GM19240 (cell line): Measurements from ENCODE around the gene NEURL1.
"Not testable (repeated sequence)": the region's sequence is repeated elsewhere in the genome, so short reads cannot be mapped to it uniquely, and the experiment has no call there.

ENCODE experiments used
- DNase-seq: peaks from one replicate; pipeline ENCODE4 v3.0.0; 2011; ENCODE audit warnings: low spot score; ENCODE audit not compliant: insufficient read length

The NEURL1 gene

DNA sequence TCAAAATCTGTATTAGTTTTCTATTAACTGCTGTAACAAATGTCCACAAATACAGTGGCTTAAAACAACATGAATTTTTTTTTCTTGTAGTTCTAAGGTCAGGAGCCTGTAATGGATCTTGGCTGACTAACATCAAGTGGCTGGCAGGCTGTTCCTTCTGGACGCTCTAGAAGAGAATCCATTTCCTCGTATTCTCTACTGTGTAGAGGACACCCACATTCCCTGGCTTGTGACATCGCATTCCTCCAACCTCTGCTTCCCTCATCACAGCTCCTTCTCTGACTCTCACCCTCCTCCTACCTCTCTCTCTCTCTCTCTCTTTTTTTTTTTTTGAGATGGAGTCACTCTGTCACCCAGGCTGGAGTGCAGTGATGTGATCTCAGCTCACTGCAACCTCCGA is 30.0 kb upstream of the NEURL1 start:
- no peak for DNase-seq

DNA sequence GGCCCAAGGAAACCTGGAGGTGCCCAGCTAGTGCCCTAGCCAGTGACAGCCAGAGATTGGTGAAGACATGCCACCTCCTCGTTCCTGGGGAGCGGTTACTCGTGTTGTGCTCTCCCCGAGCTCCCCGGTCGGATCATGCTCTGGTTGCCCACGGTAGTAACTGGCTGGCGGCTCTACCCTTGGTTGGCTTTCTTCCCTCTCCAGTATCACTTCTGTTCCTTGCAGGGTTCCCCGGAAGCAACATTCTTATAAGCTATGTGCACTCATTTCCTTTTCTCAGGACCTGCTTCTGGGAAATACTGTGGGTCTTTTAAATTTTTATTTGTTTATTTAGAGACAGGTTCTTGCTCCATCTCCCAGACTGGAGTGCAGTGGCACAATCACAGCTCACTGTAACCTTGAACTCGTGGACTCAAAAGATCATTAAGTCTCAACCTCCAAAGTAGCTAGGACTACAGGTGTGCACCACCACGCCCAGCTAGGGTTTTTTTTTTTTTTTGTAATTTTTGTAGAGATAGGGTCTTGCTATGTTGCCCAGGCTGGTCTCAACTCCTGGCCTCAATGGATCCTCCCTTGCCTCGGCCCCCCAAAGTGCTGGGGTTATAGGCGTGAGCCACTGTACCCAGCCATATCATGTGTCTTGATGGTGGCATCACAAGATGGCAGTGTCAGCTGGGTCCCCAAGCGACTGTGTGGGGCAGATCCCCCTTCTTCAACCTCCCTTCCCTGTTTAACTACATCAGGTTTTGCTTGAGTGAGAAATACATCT is 27.9 kb upstream of the NEURL1 start:
- no peak for DNase-seq

DNA sequence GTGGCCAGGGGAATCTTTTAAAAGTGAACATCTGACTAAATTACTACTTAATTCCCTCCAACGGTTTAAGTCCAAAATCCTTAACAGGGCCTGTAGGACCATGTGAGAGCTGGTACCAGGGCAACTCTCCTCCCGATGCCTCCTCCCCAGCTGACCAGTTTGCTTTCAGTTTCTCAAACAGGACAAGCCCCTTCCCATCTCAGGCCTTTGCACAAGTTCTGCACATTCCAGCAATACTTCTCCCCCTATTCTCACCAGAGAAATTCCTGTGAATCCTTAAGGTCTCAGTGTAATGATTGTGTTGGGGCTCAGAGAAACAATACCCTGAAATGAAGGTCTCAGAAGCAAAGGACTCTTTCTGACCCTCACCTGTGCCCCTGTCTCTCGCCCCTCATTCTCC is 26.8 kb upstream of the NEURL1 start:
- no peak for DNase-seq

DNA sequence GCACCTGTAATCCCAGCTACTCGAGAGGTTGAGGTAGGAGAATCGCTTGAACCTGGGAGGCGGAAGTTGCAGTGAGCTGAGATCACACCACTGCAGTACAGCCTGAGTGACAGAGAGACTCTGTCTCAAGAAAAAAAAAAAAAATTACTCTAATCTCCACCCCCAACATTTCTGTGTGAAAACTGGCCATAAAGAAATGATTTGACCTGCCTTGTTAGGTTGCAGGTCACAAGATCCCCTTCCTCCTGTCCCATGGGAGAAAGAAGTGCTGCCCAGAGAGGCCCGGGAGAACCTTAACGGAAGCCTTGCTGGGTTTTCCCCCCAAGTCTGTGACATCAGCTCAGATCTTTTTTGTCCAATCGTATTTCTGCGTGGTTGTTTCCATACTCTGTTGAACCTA is 26.1 kb upstream of the NEURL1 start:
- no peak for DNase-seq

DNA sequence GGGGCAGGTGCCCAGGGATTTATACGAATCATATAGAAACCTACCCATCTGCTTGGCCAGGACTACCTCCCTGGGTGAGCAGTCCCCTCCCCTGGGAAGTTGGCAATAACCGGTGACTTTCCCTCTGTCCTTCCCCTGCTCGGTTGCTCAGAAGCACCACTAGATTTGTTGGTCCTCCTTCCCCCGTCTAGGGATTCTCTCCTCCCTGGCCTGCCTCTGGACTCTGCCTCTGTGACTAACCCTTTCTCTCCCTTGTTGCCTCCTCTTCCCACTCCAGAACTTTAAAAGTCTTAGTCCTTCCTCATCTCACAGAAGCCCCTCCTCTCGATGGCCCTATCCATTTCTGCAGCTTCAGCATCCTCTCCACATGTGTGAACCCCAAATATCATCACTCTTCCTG is 24.3 kb upstream of the NEURL1 start:
- no peak for DNase-seq

DNA sequence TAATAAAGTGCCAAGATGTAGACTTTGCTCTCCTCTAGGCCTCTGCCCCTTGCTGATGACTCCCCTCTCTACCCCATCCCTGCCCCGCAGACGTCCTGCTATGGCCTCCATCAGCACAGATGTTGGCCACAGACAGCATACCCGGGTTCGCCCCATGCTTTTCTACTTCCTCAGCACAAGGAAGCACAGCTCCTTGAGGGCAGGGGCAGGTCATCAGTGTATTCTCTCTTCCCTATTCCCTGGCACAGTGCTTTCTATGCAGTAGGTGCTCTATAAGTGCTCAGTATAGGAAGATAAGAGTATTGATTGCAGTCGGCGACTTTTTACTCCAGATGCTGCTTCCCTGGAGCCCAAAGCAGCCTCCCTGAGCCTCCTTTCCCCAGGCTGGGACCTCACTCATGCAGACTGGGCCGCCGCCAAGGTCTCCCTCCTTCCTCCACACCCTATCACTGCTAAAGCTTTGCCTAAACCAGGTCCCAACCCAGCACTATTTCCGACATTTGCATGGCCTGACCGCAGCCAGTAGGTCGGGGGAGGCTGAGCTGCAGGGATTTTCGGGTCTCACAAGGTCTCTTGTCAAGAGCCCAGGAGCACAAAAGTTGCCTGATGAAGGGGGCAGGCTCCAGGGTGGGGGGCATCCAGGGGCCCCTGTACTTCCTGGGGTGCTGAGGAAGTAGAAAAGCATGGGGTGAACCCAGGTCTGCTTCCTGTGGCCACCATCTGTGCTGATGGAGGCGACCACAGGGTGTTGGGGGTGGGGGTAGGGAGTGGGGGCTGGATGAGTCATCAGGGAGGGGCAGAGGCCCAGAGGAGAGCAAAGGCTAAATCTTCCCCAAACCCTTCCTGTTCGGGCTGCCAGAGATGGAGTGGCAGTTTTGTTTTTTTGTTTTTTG is 22.5 kb upstream of the NEURL1 start:
- peak; percentile 86 for DNase-seq

DNA sequence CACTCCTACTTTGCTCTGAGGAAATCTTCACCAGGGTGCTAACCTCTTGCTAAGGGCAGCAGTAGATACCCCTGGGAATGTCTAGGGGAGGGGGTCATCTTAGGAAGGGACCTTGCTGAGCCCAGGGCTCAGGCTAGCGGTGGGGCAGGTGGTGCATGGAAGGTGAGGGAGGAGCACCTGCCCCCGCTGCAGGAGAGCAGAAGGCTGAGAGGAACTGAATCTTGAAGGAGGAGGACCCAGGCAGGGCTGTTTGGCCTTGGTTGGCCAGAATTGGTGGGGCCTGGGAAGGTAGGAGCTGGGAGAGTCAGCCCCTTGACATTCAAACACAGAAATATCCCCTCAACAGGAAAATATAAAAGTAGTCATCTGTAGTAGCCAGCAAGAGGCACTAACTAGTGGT is 21.5 kb upstream of the NEURL1 start:
- DNase-seq = no peak

DNA sequence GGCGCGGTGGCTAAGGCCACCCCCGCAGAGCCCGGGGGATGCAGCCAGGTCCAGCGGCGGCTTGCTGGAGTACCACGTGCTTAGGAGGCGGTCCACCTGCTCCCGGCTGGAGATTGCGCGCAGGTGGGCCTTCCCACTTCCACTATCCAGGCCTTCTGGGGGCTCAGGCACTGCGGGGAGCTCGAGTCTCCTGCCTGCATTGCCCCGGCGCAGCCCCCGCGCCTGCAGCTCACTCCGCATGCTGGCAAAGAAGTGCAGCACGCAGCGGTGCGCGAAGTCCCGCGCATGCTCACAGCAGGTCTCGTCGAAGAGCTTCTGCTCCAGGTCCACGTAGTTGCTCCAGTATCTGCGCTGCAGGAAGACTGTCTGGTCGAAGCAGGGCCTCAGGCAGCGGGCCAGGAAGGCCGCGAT is 20.2 kb upstream of the NEURL1 start:
- no peak for DNase-seq

DNA sequence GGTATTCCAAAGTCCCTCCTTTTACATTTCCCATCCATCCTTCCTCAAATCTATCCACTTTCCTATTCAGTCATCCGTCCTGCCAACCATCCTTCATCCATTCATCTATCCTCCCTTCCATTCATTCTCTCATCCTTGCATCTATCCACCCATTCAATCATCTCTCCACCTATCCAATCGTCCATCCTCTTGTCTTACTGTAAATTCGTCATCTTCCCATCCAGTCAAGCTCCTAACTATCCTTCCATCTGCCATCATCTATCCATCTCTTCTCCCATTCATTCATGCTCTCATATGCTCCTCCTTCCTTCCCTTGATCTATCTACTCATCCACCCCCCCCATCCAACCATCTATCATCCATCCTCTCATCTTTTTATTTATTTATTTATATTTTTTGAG is 19.4 kb upstream of the NEURL1 start:
- no peak for DNase-seq

DNA sequence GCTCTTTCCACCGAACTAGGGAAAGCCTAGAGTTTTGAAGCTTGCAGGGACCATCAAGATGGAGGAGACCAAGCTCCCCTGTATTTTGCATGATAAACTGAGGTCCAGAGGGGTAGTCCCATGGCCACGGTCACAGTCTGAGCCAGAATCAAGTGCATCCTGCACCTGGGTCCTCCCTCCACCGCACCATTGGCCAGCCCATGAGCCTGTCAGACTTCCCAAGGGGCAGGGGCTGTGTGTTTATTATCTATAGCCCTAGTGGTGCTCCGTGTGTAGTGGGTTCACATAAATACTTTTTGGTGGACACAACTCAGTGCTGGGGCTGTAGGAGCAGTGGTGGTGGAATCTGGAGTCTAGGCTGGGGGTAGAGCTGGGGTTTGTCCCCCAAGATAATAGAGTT is 18.1 kb upstream of the NEURL1 start:
- no peak for DNase-seq

DNA sequence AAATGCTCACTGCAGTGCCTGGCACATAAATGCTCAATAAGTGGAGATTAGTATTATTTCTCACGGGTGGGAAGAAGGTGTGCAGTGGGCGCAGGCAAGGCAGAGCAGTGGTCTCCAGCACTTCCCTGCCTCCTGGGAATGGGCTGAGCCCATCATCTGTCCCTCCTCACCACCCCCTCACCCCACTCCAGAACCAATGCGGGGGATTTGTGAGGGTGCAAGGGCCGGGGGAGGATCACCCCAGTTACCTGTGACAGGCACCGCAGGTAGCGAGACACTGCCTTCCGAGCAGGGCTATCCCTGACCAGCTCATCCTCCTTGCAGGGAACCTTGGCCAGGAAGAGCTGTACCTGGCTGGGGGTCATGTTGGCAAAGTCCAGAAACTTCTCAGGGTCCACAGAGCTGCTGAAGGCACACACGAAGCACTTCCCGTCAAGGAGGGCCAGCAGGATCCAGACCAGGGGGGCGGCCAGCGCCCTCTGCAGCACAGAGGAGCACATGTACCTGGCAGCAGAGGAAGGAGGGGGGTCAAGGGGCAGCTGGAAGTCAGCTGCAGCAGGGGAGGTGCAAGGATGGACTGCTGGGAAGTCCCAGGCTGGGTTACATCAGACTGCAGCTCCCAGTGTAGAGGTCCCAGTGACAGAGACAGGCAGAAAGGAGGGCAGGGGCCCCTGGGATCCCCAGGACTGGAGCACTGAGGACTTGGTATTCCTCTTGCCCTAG is 17.3 kb upstream of the NEURL1 start:
- DNase-seq = no peak

DNA sequence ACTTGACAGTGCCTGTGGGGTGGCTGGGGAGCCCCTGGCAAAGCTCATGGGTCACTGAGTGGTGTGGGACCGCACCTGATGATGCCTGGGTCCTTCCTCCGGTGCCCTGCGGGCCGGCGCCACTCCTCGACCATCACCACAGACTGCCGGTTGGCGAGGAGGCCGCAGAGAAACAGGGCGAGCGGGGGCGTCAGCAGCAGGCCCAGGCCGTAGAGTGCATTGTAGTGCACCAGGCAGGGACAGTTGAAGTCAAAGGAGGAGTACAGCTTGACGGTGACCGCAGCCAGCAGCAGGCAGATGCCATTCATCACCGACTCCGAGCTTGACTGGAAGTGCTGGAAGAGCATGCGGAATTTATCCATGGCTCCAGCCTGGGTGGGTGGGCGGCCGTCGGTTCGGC is 14.8 kb upstream of the NEURL1 start:
- no peak for DNase-seq

DNA sequence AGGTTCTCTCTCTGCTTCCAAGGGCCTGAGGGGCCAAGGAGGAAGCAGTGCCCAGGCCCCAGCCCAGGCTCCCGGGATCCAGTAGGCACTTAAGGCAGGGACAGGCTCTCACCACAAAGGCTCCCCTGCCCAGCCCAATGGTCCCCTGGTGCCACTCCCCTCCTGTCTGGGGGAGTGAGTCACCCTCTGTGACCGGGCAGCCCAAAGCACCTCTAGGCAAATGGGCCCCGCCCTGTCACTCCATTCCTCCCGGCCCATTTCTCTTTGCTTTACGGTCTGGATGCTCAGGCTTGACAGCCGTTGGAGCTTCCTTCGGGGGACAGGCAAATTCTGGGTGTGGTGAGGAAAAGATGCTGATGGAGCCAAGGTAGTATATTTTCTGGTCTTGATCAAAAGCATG is 14.4 kb upstream of the NEURL1 start, which contains the start of gene CALHM3:
Gene CALHM3 (minus strand): TSS at position 106 of the 400 bp plus-strand sequence. CDS start 208 bp downstream, outside the sequence.
- no peak for DNase-seq

DNA sequence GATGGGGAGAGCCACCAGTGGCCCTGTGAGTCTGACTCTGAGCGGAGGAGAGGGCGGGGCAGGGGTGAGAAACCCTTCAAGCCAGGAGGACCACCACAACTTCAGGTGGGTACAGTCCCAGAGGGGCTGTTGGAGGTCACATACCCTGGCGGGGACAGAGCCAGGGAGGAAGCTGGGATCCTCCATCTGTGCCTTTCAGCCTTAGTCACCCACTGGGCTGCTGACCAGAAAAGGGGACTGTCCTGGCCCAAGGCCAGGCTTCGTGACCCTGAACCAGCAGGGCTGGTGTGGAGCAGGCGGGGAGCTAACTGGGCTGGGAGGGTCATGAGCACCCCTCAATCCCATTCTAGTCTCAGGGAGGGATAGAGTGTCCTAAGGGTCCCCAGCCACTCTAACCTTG is 13.0 kb upstream of the NEURL1 start:
- no peak for DNase-seq

DNA sequence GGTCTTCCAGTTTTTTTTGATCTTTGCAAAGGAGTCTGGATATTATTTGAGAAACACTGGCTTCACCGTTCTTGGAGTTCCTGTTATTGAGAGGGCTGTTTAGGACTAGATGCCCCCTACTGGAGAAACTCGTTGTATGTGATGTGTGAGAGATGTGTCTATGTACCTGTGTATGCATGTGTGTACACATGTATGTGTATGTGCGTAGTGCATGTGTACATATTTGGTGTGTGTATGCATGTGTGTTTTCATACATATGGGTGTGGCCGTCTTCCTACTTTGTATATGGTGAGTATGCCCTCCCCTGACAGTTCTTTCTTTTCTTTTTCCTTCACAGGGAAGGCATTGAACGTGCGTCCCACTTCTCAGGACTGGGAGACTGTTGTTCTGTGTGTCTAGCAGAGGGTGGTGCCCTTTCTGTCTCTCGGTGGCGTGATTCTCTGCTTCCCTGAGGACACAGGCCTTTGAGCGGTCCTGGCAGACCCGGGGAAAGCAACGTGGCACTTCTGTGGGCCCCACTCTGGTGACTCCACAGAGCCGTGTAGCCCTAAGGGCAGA is 11.5 kb upstream of the NEURL1 start:
- DNase-seq = peak; percentile 52

DNA sequence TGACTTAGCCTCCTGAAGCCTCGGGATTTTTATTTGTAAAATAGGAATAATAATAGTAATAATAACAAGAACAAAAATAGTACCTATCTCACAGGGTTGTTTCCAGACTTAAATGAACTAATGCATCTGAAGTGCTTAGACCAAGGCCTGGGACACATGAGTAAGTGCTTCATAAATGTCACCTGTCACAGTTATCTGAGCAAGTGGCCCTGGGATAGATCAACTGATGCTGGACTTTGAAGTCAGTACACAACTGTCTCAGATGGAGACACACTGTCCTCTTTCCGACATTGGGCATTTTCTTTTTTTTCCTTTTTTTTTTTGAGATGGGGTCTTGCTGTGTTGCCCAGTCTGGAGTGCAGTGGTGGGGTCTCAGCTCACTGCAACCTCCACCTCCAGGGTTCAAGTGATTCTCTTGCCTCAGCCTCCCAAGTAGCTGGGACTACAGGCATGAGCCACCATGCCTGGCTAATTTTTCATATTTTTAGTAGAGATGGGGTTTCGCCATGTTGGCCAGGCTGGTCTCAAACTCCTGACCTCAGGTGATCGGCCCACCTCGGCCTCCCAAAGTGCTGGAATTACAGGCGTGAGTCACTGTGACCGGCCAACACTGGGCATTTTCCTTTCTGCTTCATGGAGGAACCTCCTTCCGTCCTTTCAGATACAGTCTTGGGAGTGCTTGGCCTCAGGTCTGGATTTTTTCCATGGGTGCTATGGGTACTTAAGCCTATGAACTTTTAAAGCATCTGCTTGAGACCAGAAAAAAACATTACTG is 6.7 kb upstream of the NEURL1 start:
- DNase-seq = not testable (repeated sequence)

DNA sequence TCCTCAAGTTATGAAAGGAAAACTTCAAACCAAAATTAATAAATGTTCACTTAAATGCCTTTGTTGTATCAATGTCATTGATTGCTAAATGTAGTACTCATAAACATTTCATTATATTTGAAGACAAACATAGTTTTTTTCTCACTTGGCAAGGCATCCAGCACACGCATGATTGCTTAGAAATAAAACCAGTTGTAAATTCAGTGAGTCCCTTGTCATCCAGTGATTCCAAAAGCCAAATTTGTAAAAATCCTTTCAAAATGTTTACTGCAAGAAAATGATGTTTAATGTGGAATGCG is 6.1 kb upstream of the NEURL1 start:
- DNase-seq = no peak

DNA sequence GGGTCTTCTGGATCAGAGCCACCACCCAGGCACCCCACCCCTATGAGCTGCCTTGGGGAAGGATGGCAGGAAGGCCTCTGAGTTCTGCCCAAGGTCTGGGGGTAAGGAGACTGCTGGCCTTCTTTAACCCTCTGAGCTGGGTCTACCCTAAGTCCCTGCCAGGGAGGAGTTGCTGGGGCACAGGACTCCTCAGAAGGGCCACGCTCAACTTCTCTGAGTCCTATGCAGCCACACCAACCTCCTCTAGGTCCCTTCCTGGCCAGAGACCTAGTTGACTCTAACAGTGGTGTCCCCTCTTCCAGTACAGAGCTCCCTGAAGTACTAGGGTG is 2.6 kb upstream of the NEURL1 start:
- DNase-seq = no peak

DNA sequence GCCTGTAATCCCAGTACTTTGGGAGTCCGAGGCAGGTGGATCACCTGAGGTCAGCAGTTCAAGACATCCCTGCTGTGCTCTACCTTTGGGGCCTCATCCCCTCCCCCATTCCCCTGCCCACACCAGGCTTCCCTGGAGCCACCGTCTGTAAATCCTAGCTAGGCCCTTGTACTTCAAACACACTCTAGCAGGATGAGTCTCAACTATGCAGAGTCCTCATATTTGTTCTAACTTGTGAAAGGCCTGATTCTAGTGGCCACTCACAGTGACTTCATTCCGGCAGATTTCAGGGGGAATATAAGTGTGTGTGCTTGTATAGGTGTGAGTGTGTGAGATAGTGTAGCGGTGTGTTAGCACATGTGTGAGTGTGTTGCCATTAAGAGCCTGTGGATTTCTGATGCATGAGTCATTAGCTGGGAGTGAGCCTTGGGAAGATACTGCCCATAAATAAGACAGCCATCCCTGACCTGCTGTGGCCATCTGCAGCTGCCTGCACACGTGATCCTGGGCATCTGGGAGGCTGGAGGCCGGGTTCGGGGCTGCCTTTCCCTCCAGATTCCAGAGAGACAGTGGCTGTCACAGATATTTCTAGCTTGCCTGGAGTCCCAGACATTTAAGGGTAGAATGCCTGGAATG is 1.7 kb upstream of the NEURL1 start:
- no peak for DNase-seq

DNA sequence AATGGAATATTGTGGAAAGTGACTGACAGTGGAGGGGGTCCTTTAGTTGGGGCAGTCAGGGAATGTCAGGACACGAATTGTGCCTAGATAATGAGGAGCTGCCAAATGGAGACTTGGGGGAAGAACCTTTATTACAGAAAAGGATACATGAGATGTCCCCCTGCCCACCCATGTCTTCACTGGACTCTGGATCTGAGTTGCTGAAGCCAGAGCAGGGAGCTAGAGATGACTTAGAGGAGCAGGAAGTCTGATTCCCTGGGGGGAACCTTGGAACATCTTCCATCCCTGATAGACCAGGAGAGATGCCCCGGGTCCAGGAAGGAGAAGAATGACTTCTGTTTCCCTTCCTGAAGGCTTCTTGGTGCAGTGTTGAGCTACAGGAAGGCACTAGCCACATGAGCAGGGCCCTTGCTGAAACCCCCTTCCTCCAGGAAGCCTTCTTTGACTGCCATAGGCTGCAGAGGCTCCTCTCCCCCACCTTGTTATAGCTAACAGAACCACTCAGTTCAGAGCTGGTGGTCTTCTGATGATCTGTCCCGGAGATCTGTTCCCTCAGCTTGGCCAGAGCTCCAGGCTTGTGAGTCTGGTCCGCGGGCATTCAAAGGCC is 747 bp upstream of the NEURL1 start:
- no peak for DNase-seq
